Fibroblast of skin of left biceps (primary cell): Measurements from ENCODE around the gene TSHZ2.
A peak's percentile ranks its signal among the peaks of the same experiment; 100 is the strongest.
"Not testable (repeated sequence)": the region's sequence is repeated elsewhere in the genome, so short reads cannot be mapped to it uniquely, and the experiment has no call there.

Experiments used
- DNase-seq, 2 experiments: peaks; one replicate each; pipeline ENCODE4 v3.0.0-alpha.2; 2013; ENCODE audit warnings: low read depth in 2 of 2

Gene TSHZ2

DNA sequence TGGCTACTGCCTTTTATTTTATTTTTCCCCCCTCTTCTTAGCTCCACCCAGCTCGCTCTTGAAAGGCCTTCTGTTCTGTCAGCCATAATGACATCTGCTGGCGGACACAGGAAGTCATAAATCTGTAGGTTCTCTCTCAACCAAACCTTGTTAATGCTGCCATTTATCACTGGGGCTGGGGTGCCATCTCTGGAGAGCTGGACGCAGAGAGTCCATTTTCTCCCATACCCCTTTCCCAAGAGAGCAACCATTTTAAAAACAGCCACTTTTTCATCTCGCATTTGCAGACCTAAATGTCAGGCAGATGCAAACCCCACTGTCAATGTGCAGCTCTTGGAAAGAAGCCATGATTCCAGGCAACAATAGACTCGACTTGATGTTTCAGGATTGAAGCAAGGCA lies 13.0 kb upstream of the TSHZ2 start:
- no peak for DNase-seq

DNA sequence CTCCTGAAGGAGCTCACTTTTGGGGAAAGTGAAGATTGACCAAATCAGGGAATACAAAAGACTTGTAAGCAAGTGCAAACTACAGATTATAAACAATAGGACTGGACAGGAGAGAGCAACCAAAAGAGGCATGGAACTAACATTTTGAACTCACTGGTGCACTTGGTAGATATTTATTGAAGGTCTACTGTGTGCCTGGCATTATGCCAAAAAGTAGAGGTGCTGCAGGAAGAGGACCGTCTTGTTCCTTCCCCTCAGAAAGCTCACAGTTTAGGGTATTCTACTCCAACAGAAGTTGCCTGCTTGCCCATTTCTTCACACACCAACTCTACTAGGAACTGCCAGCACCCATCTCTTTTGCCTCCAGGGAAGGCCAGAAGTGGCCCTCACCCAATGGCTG lies 10.0 kb upstream of the TSHZ2 start:
- DNase-seq: no peak

- peak; percentile 48 to 52 for DNase-seq
Observed at GRCh38 chr20:52963131-52963530, 9.0 kb upstream of the TSHZ2 start.

GRCh38 chr20:52964131-52964530 lies 8.0 kb upstream of the TSHZ2 start:
- DNase-seq: no peak

DNA sequence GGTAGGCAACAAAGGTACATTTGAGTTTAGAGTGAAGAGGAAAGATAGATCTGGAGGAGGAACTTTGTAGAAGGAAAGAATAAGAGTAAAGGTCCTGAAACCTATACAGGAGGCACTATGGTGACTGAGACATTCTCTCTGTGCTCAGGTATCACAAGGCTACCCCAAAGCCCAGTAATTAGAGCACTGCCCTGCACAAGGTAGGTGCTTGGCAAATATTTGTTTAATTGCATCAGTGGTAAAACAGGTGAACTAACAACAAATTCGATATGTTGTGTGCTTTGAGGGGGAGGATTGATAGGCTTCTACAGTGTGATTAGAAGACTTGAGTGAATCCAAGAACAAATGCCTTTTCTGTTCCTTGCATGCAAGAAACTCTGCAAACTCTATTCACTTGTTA lies 6.8 kb upstream of the TSHZ2 start:
- no peak for DNase-seq

DNA sequence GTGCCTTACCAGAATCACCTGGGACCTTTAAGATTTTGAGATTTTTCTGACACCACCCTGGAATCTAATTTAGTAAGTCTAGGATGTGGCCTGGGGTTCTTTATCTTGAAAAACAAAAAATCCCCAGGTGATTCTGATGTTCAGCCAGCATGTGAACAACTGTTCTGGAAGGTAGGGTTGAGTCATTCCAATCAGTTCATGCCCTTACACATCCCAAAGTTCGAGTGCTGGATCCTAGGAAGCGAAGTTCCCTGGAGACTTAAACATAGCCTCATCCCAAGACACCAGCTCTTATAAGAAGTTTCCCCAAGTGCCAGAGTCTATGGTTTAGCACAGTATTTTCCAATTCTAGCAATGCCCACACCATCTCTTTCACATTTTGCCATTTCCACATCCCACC lies 6.3 kb upstream of the TSHZ2 start:
- DNase-seq: no peak

- not testable (repeated sequence) for DNase-seq
Observed at GRCh38 chr20:52966543-52966942, 5.6 kb upstream of the TSHZ2 start.

- no peak for DNase-seq
Observed at GRCh38 chr20:52971498-52972189, 514 bp upstream of the TSHZ2 start.

- no peak for DNase-seq
Observed at GRCh38 chr20:52972965-52973819, 1.0 kb downstream of the TSHZ2 start.

- DNase-seq: no peak
Observed at GRCh38 chr20:52974179-52974594, 2.0 kb downstream of the TSHZ2 start.

DNA sequence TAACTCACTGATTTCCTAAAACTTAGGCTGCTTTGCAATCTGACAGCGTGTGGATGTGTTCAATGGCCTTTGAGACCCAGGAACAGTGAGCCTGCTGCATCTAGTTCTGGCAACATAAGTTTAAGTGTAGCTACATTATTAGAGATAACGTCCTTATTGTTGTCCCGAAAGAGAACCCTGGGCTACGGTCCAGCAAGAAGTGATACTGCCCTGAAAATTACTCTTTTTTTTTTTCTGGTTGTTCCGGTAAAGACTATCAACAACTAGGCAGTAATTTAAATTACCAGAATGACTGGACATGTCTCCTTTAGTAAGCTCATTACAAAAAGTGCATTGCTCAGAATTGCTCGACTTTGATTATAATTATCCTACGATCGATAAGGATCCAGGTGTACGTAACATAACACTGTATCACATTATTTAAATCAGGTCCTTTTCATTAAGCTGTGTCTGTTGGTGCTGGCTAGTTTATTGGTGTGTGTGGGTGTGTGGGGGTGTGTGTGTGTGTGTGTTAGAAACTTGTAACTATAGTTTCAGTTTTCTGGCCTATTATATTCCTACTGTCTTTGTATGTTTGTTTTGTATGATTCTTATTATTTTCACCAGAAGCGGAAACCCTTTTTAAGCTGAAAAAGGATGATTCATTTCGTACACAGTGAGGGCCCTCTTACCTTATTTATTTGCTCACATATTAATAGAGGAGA lies 3.0 kb downstream of the TSHZ2 start:
- no peak for DNase-seq

DNA sequence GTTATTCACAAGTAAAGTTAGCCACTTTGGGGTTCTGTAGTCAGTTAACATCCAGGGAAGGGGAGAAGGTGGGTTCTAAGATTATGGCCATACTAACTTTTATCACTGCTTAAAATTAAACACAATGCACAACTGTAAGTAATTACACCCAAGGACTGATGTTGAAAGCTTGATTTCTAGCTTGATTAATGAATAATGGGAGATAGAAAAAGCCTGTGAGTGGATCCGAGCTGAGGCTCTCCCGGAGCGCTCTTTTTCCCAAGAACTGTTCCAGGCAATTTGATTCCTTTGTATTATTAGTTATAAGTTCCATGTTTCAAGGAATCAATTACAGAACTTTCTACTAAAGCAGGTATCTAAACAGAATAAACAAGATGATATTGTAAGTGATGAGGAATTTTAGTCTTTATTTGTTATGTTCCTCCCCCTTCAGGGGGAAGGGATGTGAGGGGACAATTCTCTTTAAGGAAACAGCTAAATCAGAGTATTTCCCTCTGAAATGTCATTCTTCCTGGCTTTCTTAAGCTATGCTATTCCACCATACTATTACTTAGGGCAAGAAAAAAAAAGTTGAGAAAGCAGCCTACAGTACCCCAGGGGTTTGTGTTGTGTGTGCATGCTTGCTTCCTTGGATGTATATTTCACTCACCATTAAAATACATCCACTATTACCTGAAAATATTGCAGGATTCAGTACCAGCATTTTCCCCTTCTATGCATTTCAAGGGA lies 3.8 kb downstream of the TSHZ2 start:
- DNase-seq: no peak

DNA sequence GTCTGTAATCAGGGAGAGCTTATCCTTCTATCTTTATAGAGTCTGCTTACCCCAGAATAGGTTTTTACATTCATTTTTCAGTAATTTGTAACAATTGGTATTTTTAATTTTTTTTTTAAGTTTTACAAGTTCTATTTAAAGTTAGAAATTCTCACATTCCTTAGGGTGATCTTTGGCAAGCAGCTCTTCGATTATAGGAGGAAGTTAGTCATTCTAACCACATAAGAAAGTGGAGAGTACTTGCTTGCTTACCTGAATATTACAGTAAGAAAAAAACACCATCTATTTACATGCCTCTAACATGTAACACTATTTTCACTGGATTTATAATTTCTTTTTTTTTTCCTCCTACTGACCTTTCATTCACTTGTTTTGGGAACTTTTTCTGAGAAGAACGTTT lies 6.7 kb downstream of the TSHZ2 start:
- DNase-seq: no peak

DNA sequence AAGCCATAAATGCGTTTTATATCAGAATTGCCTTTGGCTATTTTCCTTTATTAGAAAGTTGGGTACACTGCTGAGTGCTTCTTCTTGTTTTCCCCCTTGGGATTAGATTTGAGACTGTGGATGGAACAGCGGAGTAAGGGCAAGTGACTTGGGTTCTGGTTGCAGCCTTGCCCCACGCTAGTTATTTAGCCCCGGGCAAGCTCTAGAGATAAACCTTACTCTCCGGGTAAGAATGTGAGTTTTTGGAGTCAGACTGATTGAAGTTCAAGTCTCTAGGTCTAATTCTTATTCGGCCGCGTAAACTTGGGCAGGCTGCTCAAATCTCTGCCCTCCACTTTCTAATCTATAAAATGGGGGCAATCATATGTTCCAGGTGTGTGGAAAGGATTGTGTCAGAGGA lies 8.9 kb downstream of the TSHZ2 start:
- no peak for DNase-seq

DNA sequence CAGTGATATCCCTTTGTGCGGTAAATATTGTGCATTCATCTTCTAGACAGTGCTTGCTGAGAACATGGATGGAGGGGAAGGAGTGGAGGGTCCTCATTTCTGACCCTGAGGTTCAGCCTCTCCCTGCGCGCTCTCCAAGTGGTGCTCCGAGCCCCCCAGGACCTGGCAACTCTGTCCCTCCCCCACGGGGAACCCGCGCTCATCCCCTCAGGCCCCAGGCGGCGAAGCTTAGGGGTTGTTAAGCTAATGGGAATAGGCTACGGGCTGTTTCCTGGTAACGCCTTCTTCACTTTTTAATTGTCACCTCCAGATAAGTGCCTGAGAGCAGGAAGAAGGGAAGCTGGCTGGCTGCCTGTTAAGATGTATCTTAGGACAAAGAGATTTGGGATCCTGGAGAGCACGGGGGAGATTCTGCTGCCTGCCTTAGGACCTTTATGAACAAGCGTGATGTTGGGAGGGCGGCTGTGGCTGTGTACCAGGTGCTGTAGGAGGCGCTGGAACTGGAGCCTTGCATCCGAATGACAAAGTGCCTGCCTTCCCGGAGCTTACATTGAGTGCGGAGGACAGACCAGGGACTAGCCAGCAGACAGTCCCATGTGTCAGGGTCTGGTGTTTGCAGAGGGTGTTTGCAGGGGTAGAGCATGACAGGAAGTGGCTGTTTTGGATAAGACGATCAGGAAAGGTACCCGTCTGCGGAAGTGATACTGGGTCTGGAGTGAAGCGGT lies 11.7 kb downstream of the TSHZ2 start:
- DNase-seq: no peak

GRCh38 chr20:52984451-52984810 lies 12.3 kb downstream of the TSHZ2 start:
- no peak for DNase-seq

DNA sequence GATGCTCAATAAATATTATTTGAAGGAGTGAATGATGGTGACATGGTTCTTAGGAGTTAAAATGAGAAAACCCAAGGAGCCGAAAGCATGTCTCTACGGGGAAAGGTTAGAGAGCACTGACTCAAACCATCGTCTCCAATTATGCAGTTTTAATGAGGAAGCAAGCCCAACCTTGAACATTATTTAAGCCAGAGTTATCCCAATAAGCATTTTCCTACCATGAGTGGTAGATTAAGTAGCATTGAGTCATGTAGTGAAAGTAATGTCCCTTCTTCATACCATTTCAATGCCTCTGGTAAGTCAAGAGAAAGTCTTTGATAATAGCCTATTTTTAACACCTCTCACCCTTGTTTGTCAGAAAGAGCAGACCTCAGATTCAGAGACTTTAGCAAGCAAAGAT lies 13.5 kb downstream of the TSHZ2 start:
- no peak for DNase-seq

- no peak for DNase-seq
Observed at GRCh38 chr20:52987295-52987694, 15.1 kb downstream of the TSHZ2 start.

DNA sequence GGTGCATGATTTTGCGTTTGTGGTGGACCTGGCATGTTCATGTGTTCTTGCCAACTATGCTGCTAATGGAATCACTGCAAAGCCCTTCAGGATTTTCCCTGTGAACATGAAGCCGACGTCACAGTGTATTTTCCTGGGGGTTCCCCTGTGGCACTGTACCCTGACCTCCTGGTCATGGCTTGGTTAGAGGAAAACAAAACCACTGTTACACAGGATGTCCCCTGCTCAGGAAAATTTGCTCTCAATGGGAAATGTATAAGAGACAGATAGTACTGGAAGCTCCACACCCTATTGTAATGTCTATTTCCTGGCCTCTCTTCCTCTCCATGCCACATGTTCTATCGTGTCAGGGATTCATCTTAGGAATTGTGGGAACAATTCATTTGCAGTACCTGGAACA lies 19.7 kb downstream of the TSHZ2 start:
- DNase-seq: no peak

DNA sequence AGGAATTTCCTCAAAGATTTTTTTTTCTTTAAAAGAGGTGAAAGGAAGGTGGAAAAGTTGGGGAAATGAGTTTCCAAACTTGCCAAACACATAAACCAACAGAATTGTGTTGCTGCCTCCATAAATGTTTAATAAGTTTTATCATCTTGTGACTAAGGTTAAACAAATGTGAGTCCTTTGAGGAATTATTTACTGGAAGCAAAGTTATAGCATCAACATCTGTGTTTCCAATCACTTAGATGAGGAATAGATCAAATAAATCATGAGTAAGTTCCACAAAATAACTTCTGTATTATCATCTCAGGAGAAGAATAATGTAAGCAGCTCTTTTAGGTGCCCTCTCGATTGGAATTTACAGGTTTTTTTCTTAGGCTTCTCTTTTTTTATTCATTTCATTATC lies 20.5 kb downstream of the TSHZ2 start:
- DNase-seq: no peak

DNA sequence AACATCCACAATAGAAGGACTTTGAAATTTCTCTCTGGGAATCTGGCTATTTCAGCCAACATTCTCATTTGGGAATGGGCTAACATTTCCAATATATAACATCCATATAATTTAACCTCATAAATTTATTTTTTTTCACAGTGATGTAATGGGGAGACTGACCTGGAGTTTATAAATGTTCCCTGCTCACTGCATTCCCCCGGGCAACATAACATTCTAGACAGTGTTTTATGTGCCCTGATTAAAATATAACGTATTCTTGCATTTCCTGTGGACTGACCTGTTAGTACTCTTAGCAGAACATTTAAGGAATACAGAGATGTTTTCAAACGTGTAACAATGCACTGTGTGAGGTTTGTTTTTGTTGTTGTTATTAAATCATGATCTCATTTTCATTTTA lies 20.9 kb downstream of the TSHZ2 start:
- no peak for DNase-seq
